ENCODE measurements around the gene ZBED6. TPM values are rescaled to one million over a fixed set of nuclear protein-coding genes. Genes with fewer than 3 reads are reported as not detected.
"Not testable (repeated sequence)": the region's sequence is repeated elsewhere in the genome, so short reads cannot be mapped to it uniquely, and the experiment has no call there.

Gene ZBED6
- total RNA-seq, 1 donor from 2014 or later = 13.7 TPM

- DNase-seq (no peak), ATAC-seq (peak; percentile 74)
- intact Hi-C loops (cut with micrococcal nuclease) = no loop called here
Observed at GRCh38 chr1:203776636-203777035, 18.8 kb upstream of the ZBED6 start.

DNA sequence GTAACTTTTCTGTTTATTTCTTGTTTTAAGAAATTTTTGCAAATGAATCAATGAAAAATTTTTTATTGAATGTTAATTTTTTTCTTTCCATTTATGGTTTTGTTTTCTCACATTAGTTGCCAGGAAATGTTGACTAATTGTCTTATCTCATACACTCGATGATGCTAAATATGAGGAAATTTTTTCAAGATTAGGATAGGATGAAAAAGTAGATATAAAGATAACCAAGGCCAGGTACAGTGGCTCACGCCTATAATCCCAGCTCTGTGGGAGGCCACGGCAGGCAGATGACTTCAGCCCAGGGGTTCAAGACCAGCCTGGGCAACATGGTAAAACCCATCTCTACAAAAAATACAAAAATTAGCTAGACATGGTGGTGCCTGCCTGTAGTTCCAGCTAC, 17.8 kb upstream of the ZBED6 start:
- intact Hi-C loops (cut with micrococcal nuclease) = no loop called here
- ATAC-seq (no peak), DNase-seq (no peak)

DNA sequence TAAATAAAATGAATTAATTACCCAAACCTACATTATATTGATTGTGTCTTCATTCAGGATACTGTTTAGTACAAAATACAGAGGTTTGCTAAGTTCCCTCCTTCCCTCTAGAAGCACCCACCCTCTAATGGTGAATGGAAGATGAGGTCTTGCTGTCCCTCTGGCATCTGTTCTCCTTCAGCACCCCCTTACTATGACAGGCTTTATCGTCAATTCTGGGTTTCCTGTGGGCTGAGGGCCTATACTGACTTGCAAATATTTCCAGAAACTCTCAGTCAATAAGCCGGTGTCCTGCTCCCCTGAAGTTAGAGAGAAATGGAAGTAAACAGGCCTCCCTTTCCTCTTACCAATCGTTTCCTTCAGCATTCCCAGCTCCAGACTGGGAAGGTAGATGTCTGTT, 17.3 kb upstream of the ZBED6 start:
- DNase-seq (no peak), ATAC-seq (no peak)
- intact Hi-C loops (cut with micrococcal nuclease) = no loop called here

GRCh38 chr1:203778789-203779188, 16.6 kb upstream of the ZBED6 start:
- no peak for DNase-seq
- intact Hi-C loops (cut with micrococcal nuclease) = no loop called here
- no peak for ATAC-seq

DNA sequence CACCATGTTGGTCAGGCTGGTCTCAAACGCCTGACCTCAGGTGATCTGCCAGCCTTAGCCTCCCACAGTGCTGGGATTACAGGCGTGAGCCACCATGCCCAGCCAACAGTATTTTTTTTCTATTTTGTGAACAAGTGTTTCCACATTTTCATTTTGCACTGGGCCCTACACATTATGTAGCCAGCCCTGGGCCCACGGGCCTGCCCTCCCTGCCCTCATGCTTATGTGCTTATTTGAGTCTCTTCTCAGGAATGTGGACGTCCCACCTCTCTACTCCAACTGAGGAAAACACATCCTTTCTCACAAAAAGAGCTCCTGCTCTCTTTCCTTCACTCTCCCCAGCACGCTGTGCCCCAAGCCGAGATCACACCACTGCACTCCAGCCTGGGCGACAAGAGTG, 13.5 kb upstream of the ZBED6 start:
- intact Hi-C loops (cut with micrococcal nuclease) = no loop called here
- no peak for DNase-seq
- ATAC-seq = no peak

- DNase-seq (no peak), ATAC-seq (no peak)
- intact Hi-C loops (cut with micrococcal nuclease) = no loop called here
Observed at GRCh38 chr1:203789966-203790365, 5.5 kb upstream of the ZBED6 start.

DNA sequence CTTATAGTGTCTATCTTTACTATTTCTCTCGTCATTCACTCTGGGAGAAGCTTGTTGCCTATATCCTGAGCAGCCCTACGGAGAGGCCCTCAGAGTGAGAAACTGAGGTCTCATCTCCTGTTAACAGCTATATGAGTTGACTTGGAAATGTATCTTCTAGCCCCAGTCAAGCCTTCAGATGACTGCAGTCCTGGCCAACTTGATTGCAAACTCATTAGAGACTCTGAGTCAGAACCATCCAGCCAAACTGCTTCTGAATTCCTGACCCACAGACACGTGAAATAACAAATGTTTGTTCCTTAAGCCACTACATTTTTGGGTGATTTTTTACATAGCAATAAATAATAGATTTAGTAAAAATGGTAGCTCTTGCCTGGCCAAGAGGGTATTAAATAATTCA, 3.9 kb upstream of the ZBED6 start:
- DNase-seq (no peak), ATAC-seq (no peak)
- intact Hi-C loops (cut with micrococcal nuclease) = no loop called here

- intact Hi-C loops (cut with micrococcal nuclease) = no loop called here
- DNase-seq (no peak), ATAC-seq (no peak)
Observed at GRCh38 chr1:203792486-203792885, 2.9 kb upstream of the ZBED6 start.

DNA sequence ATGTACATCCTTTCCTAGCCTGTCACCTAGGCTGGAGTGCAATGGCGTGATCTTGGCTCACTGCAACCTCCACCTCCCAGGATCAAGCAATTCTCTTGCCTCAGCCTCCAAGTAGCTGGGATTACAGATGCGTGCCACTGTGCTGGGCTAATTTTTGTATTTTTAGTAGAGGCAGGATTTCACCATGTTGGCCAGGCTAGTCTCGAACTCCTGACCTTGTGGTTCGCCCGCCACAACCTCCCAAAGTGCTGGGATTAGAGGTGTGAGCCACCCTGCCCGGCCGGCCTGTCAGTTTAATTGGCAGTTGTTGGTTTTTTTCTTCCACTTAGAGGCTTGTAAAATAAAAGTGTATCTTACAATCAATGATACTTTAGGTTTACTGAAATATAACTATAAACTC, 1.9 kb upstream of the ZBED6 start:
- ATAC-seq; intact Hi-C loops (cut with micrococcal nuclease); DNase-seq: not testable (repeated sequence)

- DNase-seq (no peak), ATAC-seq (no peak)
- intact Hi-C loops (cut with micrococcal nuclease) = no loop called here
Observed at GRCh38 chr1:203794764-203795440, 521 bp upstream of the ZBED6 start.

DNA sequence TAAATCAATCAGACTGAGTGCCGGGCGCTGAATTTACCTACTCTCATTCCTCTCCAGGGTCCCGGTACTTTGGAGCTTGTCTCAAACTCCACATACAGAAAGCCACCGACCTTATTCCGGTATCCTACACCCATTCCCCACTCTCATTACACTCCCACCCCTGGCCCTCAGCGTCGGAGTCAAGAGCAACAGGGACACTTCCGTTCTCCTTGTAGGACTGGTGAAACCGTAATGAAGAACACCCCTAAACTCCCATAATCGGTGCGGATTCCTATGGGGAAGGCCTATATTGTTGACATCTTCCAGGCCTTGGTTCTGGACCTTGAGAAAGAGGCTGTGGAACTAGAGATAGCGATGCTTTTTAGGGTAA, 798 bp downstream of the ZBED6 start:
- DNase-seq (peak; percentile 34), ATAC-seq (peak; percentile 35)

DNA sequence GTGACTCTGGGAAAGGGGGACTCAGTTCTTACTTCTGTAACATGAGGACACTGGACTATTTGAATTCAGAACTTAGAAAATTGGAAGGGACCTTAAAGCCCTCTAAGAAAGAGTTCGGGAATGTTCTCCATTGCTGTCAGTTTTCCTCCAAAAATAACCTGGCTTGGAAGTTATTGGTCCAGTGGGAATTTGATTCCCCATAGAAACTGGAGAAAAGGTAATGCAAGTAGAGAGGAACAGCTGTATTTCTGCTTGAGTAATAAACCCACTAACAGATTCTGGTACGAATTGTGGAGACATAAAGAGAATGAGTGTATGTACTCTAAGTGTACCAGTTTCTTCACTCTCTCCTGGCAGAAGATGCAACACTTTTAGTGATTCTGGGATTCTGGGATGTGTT, 1.8 kb downstream of the ZBED6 start:
- no peak for ATAC-seq
- DNase-seq = no peak
- intact Hi-C loops (cut with micrococcal nuclease) = no loop called here

More for the DNA sequence above, 798 bp downstream of the ZBED6 start:
- intact Hi-C loops (cut with micrococcal nuclease) = no loop called here

GRCh38 chr1:203797948-203798655, 2.7 kb downstream of the ZBED6 start:
- DNase-seq = no peak
- intact Hi-C loops (cut with micrococcal nuclease) = no loop called here
- ATAC-seq = no peak

- intact Hi-C loops (cut with micrococcal nuclease) = no loop called here
- DNase-seq (no peak), ATAC-seq (no peak)
Observed at GRCh38 chr1:203799157-203799556, 3.7 kb downstream of the ZBED6 start.

DNA sequence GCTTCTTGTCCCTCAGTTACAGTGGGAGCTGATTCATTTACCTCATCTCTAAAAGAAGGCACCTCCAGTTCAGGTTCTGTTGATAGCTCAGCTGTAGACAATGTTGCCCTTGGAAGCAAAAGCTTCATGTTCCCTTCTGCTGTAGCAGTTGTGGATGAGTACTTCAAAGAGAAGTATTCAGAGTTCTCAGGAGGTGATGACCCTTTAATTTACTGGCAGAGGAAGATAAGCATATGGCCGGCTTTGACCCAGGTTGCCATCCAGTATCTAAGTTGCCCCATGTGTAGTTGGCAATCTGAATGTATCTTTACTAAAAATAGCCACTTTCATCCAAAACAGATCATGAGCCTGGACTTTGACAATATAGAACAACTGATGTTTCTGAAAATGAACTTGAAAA, 4.5 kb downstream of the ZBED6 start:
- DNase-seq (no peak), ATAC-seq (no peak)
- intact Hi-C loops (cut with micrococcal nuclease) = no loop called here

DNA sequence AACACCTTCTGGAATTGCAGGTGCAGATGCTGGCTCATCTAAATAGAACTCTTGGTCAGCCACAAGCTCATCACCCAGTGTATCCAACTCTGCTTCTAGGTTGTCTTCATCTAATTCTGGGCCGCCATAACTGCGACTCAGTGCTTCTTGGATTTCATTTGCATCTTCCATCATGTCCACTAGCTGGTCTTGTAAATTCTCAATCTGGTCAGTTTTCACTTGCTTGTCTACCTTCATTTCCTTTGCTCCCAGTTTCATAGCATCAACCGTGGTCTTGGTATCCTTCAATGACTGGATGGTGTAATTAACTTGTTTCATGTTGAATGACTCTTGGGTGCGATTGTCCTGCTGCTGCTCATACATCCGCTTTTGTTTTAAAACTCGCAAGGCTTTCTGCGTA, 10.3 kb downstream of the ZBED6 start:
- intact Hi-C loops (cut with micrococcal nuclease) = no loop called here
- no peak for ATAC-seq
- DNase-seq = no peak

DNA sequence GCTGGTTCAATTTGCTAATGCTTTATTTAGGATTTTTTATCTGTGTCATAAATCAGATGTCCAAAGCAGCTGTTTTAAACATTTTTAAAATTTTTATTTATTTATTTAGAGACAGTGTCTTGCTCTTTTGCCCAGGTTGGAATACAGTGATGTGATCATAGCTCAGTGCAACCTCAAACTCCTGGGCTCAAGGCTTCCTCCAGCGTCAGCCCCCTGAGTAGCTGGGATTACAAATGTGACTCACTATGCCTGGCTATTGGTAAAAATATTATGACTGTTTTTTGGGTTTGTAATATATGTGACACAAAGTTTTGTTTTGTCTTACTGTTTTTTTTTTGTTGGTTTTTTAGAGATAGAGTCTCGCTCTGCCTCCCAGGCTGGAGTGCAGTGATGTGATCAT, 11.8 kb downstream of the ZBED6 start:
- ATAC-seq (peak; percentile 13), DNase-seq (no peak)
- intact Hi-C loops (cut with micrococcal nuclease) = no loop called here

GRCh38 chr1:203813581-203814341, 18.3 kb downstream of the ZBED6 start:
- intact Hi-C loops (cut with micrococcal nuclease) = no loop called here
- no peak for ATAC-seq
- DNase-seq = no peak

GRCh38 chr1:203818399-203818798, 23.0 kb downstream of the ZBED6 start:
- no peak for ATAC-seq
- DNase-seq = no peak
- intact Hi-C loops (cut with micrococcal nuclease) = no loop called here

DNA sequence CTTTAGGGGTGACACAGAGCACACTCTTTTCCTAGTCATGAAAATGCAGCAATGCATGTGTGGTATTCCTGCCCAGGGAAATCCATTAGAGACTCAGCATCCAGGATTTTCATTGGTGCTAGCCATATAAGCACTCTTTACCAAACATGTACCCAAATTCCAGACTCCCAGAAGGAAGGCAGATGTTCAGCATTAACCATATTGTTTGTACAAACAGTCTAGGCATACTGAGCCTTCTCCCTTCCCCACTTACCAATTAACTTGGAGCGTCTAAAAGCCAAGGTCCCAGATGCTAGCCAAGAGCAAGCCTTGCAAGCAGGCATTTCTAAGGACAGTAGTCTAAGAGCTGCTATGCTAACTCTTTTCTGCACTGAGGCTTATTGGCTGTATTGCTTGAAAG, 27.9 kb downstream of the ZBED6 start:
- ATAC-seq = no peak
- intact Hi-C loops (cut with micrococcal nuclease) = no loop called here
- DNase-seq = no peak

DNA sequence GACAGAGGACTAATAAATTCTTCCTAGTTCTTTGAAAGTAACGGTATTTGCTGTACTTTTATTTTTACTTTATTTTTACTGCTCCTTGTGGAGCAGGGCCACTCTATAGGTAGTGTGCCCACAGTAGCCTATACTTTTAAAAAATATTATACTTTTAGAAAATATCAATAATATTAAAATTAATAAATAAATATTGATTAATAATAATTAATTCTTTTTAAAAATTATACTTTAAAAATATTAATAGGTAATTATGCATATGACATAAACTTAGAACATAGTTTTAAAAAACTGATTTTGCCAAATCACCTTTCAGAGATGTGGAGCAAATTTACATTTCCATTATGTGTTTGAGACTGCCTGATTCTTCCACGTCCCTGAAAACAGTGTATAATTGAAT, 30.8 kb downstream of the ZBED6 start:
- intact Hi-C loops (cut with micrococcal nuclease) = no loop called here
- ATAC-seq (no peak), DNase-seq (no peak)

All from left ventricle myocardium superior (tissue), 1 donor.